Muscle layer of duodenum (tissue), 2 donors: ENCODE results near the gene ATCAY.
"Not testable (repeated sequence)": the region's sequence is repeated elsewhere in the genome, so short reads cannot be mapped to it uniquely, and the experiment has no call there.

Experiments used
- H3K27ac ChIP-seq: one replicate; pipeline ENCODE4 v1.7.0; 2013; ENCODE audit warnings: mild to moderate bottlenecking, low read length
- H3K27me3 ChIP-seq: one replicate; pipeline ENCODE4 v1.7.0; 2013; ENCODE audit warnings: low read depth, mild to moderate bottlenecking, control low read depth, low read length
- H3K36me3 ChIP-seq, 2 donors: one replicate each; pipeline ENCODE4 v1.7.0; 2013; ENCODE audit warnings: low read length in 2 of 2, control low read depth in 1 of 2, mild to moderate bottlenecking in 1 of 2; ENCODE audit not compliant: insufficient read depth in 2 of 2, control insufficient read depth in 1 of 2
- H3K4me1 ChIP-seq, 2 donors: one replicate each; pipeline ENCODE4 v1.7.0; 2013; ENCODE audit warnings: low read length in 2 of 2, mild to moderate bottlenecking in 2 of 2, control low read depth in 1 of 2, moderate library complexity in 1 of 2; ENCODE audit not compliant: insufficient read depth in 2 of 2, control insufficient read depth in 1 of 2
- H3K4me3 ChIP-seq, 2 donors: one replicate each; pipeline ENCODE4 v1.7.0; 2013; ENCODE audit warnings: low read length in 2 of 2, low read depth in 1 of 2, mild to moderate bottlenecking in 1 of 2
- H3K9me3 ChIP-seq, 2 donors: one replicate each; pipeline ENCODE4 v1.7.0; 2013; ENCODE audit warnings: low read length in 2 of 2, control low read depth in 1 of 2, mild to moderate bottlenecking in 1 of 2; ENCODE audit not compliant: control insufficient read depth in 1 of 2
- donor health status: healthy.

The ATCAY gene

GRCh38 chr19:3857449-3858003 is 23.0 kb upstream of the ATCAY start:
- Histone ChIP-seq H3K27ac (no peak overlapping the region), H3K4me3 (no peak overlapping the region), H3K9me3 (peaks cover 2% of the 10 kb centered on the region in 2 donors), H3K4me1 (no peaks in the 10 kb centered on the region), H3K36me3 (no peaks in the 10 kb centered on the region), H3K27me3 (no peaks in the 10 kb centered on the region)

GRCh38 chr19:3860499-3860898 is 20.0 kb upstream of the ATCAY start:
- no peaks in the 10 kb centered on the region for H3K36me3 ChIP-seq
- H3K4me1 ChIP-seq, result no peaks in the 10 kb centered on the region
- no peaks in the 10 kb centered on the region for H3K27me3 ChIP-seq

GRCh38 chr19:3862826-3863500 is 17.5 kb upstream of the ATCAY start:
- no peaks in the 10 kb centered on the region for H3K36me3 ChIP-seq
- no peaks in the 10 kb centered on the region for H3K4me1 ChIP-seq
- H3K27me3 ChIP-seq, result peaks cover 12% of the 10 kb centered on the region
- H3K4me3 ChIP-seq, result no peak overlapping the region
- no peaks in the 10 kb centered on the region for H3K9me3 ChIP-seq
- no peak overlapping the region for H3K27ac ChIP-seq

More at GRCh38 chr19:3860499-3860898, 20.0 kb upstream of the ATCAY start:
- Histone ChIP-seq H3K4me3 (no peak overlapping the region), H3K9me3 (no peaks in the 10 kb centered on the region), H3K27ac (no peak overlapping the region)

GRCh38 chr19:3863648-3864047 is 16.8 kb upstream of the ATCAY start:
- Histone ChIP-seq H3K4me3 (no peak overlapping the region), H3K27me3 (peaks cover 16% of the 10 kb centered on the region), H3K36me3 (no peaks in the 10 kb centered on the region), H3K4me1 (peaks cover 0 to 2% of the 10 kb centered on the region in 2 donors), H3K9me3 (no peaks in the 10 kb centered on the region), H3K27ac (no peak overlapping the region)

GRCh38 chr19:3866910-3867638 is 13.4 kb upstream of the ATCAY start:
- Histone ChIP-seq H3K36me3 (no peaks in the 10 kb centered on the region), H3K4me3 (no peak overlapping the region), H3K9me3 (no peaks in the 10 kb centered on the region), H3K27ac (no peak overlapping the region), H3K4me1 (peaks cover 0 to 6% of the 10 kb centered on the region in 2 donors), H3K27me3 (peaks cover 26% of the 10 kb centered on the region)

GRCh38 chr19:3867971-3868769 is 12.3 kb upstream of the ATCAY start:
- Histone ChIP-seq H3K4me3 (peak overlapping the region in 1 of 2 donors; percentile 19), H3K9me3 (no peaks in the 10 kb centered on the region), H3K36me3 (no peaks in the 10 kb centered on the region), H3K27me3 (peaks cover 26% of the 10 kb centered on the region), H3K4me1 (peaks cover 0 to 6% of the 10 kb centered on the region in 2 donors), H3K27ac (no peak overlapping the region)

- Histone ChIP-seq H3K9me3 (no peaks in the 10 kb centered on the region), H3K36me3 (no peaks in the 10 kb centered on the region), H3K27ac (no peak within 1 kb of the TSS), H3K4me3 (peak within 1 kb of the TSS in 1 of 2 donors; percentile 19), H3K27me3 (peaks cover 26% of the 10 kb centered on the region), H3K4me1 (peaks cover 0 to 6% of the 10 kb centered on the region in 2 donors)
Observed at GRCh38 chr19:3868770-3869456, 11.6 kb upstream of the ATCAY start, which contains the start of gene ZFR2. Gene ZFR2, minus strand, starts transcription at chr19:3869038. Its CDS starts 21 bp downstream, at chr19:3869017.

- Histone ChIP-seq H3K27ac (no peak overlapping the region), H3K36me3 (no peaks in the 10 kb centered on the region), H3K4me3 (no peak overlapping the region), H3K4me1 (peaks cover 0 to 6% of the 10 kb centered on the region in 2 donors), H3K9me3 (no peaks in the 10 kb centered on the region), H3K27me3 (peaks cover 11% of the 10 kb centered on the region)
Observed at GRCh38 chr19:3873151-3873550, 7.3 kb upstream of the ATCAY start.

- H3K36me3 ChIP-seq, H3K27me3 ChIP-seq, H3K4me1 ChIP-seq: not testable (repeated sequence)
Observed at GRCh38 chr19:3874695-3875094, 5.8 kb upstream of the ATCAY start.

GRCh38 chr19:3879656-3880055 is 829 bp upstream of the ATCAY start:
- H3K9me3 ChIP-seq, result no peaks in the 10 kb centered on the region
- no peak overlapping the region for H3K27ac ChIP-seq
- peaks cover 21% of the 10 kb centered on the region for H3K27me3 ChIP-seq
- no peaks in the 10 kb centered on the region for H3K36me3 ChIP-seq
- H3K4me3 ChIP-seq, result no peak overlapping the region
- peaks cover 0 to 8% of the 10 kb centered on the region in 2 donors for H3K4me1 ChIP-seq

More at GRCh38 chr19:3874695-3875094, 5.8 kb upstream of the ATCAY start:
- not testable (repeated sequence) for H3K27ac ChIP-seq, H3K4me3 ChIP-seq, H3K9me3 ChIP-seq
